Left colon (tissue), 2 donors: ENCODE data around the gene EML2. TPM values are rescaled to one million over a fixed set of nuclear protein-coding genes. Genes with fewer than 3 reads are reported as not detected.

ENCODE experiments used
- ATAC-seq: fragments of 200-7000 bp; cut with Tn5 transposase; one replicate; pipeline ENCODE4 v1.9.1; 2020; ENCODE audit warnings: mild to moderate bottlenecking, moderate library complexity
- DNase-seq, 2 donors: peaks; one replicate each; pipeline ENCODE4 v3.0.0-alpha.2; 2020
- intact Hi-C, 2 donors: fragments of 100-400 bp; cut with DNase I in 1 of 2; cut with micrococcal nuclease in 1 of 2; formaldehyde crosslinking; loops; one replicate each; pipeline versions ENCODE4 v1.11.2 to v1.14.0; 2022; cut with DNase I, micrococcal nuclease
- total RNA-seq, 2 donors: library from RNA; stranded (reverse); fragmentation: NEBNext Ultra II Directional; extraction: Animal tissue kit (Norgen Biotek cat#: 25700); gene quantifications; one replicate each; pipeline ENCODE4 v1.2.1, GENCODE V29; 2021
- donor health status: DM: no; HTN: no; CAD: no.
- donor health status: DM: yes; HTN: yes; CAD: no.

EML2 gene
- total RNA-seq, 2 donors from 2014 or later: 105 TPM

DNA sequence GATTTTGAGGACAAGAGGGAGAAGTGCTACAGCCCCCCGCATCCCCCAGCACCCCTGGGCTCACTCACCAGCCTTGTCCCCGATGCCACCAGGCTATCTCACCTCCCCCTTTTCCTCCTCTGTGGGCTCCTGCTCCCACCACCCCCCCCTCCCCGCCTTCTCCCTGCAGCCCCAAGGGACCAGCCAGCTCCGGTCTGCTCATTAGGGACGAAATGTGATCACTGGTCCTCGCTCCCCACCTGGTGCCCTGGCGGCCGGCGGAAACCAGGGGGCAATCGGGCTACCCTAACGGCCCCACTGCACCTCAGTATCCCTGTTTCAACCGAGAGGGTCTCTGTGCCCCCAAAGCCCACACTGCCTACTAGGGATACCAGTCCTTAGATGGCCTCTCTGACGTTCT is 39.9 kb downstream of the EML2 start:
- DNase-seq (no peak), ATAC-seq (no peak)
- intact Hi-C loops: loop anchor here in 1 of 2 donors (10.0 kb wide), 1 partner anchor 46 kb away; no protein-coding TSS in a partner anchor

GRCh38 chr19:45598267-45599001 is 40.8 kb downstream of the EML2 start:
- intact Hi-C loops: loop anchor here in 1 of 2 donors (10.0 kb wide), 1 partner anchor 46 kb away; no protein-coding TSS in a partner anchor
- ATAC-seq (peak; percentile 44), DNase-seq (no peak)

GRCh38 chr19:45597425-45598111 is 41.6 kb downstream of the EML2 start:
- DNase-seq (no peak), ATAC-seq (peak; percentile 21)
- intact Hi-C loops: loop anchor here in 1 of 2 donors (10.0 kb wide), 1 partner anchor 47 kb away; no protein-coding TSS in a partner anchor

DNA sequence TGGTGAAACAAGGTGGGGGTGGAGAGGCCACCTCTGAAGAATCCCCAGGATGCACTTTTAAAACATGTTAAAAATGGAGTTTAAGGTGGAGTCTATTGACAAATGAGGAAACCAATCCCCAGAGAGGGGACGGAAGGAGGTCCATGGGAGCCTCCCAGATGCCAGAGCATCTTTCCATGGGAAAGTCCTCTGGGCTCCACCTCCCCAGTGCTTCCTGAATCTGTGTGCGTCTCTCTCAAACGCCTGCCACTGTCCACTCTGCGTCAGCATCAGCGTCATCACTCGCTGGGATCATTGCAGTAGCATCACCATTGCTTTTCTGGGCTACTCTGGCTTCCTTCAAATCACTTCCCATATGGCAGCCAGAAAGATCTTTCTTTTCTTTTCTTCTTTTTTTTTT is 43.4 kb downstream of the EML2 start:
- ATAC-seq (no peak), DNase-seq (no peak)
- intact Hi-C loops: loop anchor here in 1 of 2 donors (10.0 kb wide), 1 partner anchor 49 kb away; no protein-coding TSS in a partner anchor

GRCh38 chr19:45593520-45593919 is 45.7 kb downstream of the EML2 start:
- ATAC-seq (no peak), DNase-seq (no peak)
- intact Hi-C loops: loop anchor here in 1 of 2 donors (10.0 kb wide), 1 partner anchor 51 kb away; no protein-coding TSS in a partner anchor

- DNase-seq (no peak), ATAC-seq (no peak)
- intact Hi-C loops: loop anchor here in 1 of 2 donors (10.0 kb wide), 1 partner anchor 52 kb away; no protein-coding TSS in a partner anchor
Measured at GRCh38 chr19:45592366-45592765, 46.8 kb downstream of the EML2 start.

- DNase-seq (no peak), ATAC-seq (no peak)
- intact Hi-C loops: loop anchor here in 1 of 2 donors (10.0 kb wide), 1 partner anchor 53 kb away; no protein-coding TSS in a partner anchor
Measured at GRCh38 chr19:45591638-45592005, 47.6 kb downstream of the EML2 start.

DNA sequence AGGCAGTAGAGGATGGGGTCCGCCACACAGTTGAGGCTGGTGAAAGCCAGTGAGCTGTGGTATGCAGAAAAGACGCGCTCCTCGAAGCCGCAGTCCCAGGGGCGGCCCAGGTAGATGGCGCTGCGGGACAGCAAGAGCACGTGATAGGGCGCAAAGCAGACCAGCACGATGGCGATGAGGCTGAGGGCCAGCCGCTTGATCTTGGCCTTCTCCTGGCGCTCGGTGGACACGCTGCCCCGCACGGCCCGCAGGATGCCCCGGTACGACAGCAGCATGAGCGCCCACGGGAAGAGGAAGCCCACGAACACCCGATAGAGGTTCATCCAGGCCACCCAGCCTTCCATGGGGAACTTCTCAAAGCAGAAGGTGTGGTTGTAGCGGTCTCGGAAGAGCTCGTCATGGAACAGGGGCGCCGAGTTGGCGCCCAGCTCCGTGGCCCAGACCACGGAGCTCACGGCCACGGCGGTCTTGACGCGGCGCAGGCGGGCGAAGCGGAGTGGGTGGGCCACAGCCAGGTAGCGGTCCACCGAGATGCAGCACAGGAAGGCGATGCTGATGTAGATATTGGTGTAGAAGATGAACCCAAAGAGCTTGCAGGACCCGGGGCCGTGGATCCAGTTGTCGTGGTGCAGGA is 48.1 kb downstream of the EML2 start:
- DNase-seq (peak; percentile 51 to 76), ATAC-seq (peak; percentile 89)
- intact Hi-C loops: loop anchor here in 1 of 2 donors (10.0 kb wide), 1 partner anchor 54 kb away; no protein-coding TSS in a partner anchor

DNA sequence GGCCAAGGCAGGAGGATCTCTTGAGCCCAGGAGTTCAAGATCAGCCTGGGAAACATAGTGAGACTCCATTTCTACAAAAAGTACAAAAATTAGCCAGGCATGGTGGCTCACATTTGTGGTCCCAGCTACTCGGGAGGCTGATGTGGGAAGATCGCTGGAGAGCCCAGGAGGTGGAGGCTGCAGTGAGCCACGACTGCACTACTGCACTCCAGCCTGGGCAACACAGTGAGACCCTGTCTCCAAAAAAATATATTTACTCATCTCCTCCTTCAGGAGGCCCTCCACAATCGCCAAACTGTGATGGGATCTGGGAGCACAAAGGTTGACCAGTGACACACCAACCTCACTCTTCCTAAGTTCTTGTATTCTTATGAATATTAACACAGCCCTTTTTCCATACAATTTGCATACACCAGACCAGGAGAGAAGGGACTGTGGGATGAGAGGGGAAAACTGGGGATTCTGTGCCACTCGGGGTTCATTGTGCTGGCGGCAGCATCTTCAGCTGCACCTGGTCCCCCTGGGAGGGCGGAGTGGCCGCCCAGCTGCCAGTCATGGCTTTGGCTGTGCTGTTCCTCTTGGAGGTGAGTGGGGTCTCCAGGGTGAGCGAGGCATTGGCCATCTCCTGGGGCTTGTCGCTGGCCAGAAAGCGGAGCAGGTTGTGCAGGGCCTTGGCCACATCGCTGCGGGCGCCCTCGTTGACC is 48.7 kb downstream of the EML2 start:
- intact Hi-C loops: loop anchor here in 1 of 2 donors (10.0 kb wide), 1 partner anchor 54 kb away; no protein-coding TSS in a partner anchor
- DNase-seq (no peak), ATAC-seq (peak; percentile 6)

DNA sequence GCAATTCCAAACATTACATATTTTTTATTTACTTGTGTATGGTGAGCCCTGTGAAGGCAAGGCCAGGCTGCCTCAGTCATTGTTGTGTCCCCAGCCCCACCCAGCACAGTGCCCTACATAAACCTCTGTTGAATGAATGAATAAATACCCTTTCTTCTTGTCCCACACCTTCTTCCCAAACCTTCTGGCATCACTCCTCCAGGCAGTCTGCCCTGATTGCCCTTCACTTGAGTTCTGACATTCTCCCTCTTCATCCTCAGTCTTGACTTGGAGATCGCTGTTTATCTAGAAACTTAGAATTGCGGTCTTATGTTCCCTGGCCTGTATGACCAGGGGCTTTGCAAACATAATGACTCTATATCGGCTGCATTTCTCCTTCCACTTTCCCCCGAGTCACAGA is 49.4 kb downstream of the EML2 start:
- intact Hi-C loops: loop anchor here in 1 of 2 donors (10.0 kb wide), 1 partner anchor 55 kb away; no protein-coding TSS in a partner anchor
- DNase-seq: no peak
- no peak for ATAC-seq

DNA sequence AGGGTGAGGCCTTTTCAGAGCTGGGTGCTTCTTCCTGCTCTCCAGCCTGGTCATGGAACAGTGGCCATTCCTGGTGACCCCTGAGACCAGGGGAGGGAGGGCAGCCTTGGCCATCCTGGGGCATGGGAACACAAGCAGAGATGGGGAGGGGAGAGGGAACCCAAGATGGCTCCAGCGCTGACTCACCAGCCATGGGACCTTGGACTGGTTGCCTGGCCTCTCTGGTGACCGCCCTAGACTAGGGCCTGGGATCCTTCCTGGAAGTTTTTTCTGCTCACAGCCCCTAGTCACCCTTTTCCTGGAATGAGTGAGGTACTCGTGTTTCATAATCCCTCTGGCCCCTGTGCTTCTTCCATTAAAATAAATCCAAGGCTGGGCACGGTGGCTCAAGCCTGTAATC is 51.3 kb downstream of the EML2 start:
- DNase-seq: no peak
- intact Hi-C loops: no loop called here

GRCh38 chr19:45585158-45585577 is 54.0 kb downstream of the EML2 start:
- intact Hi-C loops: no loop called here
- ATAC-seq (no peak), DNase-seq (no peak)

More for the DNA sequence above, 51.3 kb downstream of the EML2 start:
- ATAC-seq: no peak

DNA sequence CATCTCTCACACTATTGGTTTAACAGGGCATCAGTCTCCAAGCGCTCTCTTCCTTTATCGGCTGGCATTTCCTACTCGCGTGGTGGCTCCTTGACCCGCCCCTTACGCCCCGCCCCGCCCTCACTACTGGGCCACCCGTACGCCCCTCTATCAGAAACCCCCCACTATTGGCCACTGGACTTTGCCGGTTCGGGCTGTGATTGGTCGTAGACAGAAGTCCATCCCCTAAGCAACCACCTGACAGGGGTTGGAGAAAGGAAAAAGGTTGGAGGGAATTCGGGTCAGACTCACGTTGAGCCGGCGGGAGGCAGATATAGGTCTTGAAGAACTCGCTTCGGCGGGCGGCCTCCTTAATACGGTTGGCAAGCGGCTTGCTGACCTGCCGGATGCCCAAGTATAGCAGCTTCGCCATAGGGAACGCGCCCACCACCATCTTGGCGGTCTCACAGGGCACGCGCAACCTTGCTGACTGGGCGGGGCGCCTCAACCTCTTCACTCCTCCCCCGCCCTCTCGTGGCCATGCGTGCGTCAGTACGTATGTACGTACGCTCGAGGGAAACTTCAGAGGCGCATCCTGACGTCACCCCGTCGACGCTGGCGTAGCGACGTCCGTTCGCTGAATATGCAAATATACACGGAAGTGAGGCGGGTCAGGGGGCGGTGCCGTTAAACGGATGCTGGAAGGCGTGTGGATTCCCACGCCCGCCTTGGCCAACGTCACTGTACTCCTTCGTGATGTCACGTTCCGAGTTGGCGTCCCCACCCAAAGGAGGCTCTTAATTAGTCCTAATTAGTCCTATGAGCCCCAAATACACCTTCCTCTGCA is 54.7 kb downstream of the EML2 start, which contains the start of gene OPA3:
Gene OPA3 (minus strand): TSS at position 471 of the 826 bp plus-strand sequence. CDS start 38 bp downstream, at position 433.
- intact Hi-C loops: no loop called here
- DNase-seq (peak; percentile 100), ATAC-seq (peak; percentile 86)

GRCh38 chr19:45581576-45581975 is 57.6 kb downstream of the EML2 start:
- intact Hi-C loops: no loop called here
- no peak for ATAC-seq
- DNase-seq: no peak

DNA sequence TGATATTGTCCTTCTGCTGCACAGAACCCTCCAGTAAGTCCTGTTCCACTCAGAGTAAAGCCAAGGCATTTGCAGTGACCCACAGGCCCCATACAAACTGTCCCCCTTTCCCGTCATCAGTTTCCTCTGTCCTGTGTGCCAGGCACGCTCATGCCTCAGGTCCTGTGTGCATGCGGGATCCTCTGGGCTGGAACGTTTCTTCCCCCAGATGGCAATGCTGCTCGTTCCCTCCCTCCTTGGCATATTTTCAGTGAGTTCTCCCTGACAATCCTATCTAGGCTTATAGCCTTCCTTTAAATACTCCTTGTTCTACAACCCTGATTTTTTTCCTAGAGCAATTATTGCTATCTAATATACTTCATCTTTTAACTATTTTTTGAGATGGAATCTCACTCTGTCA is 60.3 kb downstream of the EML2 start:
- DNase-seq (no peak), ATAC-seq (no peak)
- intact Hi-C loops: loop anchor here in 1 of 2 donors (10.0 kb wide), 1 partner anchor 54 kb away; no protein-coding TSS in a partner anchor

GRCh38 chr19:45577111-45577905 is 61.9 kb downstream of the EML2 start:
- DNase-seq (peak; percentile 53 to 66), ATAC-seq (peak; percentile 92)
- intact Hi-C loops: loop anchor here in 1 of 2 donors (10.0 kb wide), 1 partner anchor 53 kb away; no protein-coding TSS in a partner anchor

DNA sequence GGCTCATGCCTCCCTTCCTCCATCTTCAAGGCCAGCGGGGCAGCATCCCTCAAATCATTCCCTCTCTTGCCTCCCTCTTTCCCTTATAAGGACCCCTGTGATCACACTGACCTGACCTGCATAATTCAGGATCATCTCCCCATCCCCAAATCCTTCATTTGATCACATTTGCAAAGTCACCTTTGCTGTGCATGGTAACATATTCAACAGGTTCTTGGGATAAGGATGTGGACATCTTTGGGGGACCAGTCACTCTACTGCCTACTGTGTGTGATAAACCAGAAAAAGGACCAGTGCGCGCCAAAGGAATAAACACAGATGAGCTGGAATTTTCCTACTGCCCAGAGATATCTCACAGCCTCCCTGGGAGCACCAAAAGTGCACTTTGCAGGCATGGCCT is 62.5 kb downstream of the EML2 start:
- ATAC-seq: no peak
- no peak for DNase-seq
- intact Hi-C loops: loop anchor here in 1 of 2 donors (10.0 kb wide), 1 partner anchor 52 kb away; no protein-coding TSS in a partner anchor
